ENCODE measurements around the gene PIMREG.

Gene PIMREG

GRCh38 chr17:6474906-6475305 is 30.7 kb downstream of the PIMREG start:
- Histone ChIP-seq H3K9me2 (ENCODE audit: low read depth, low read length) (no peaks in the 10 kb centered on the region), H3K27ac (ENCODE audit: low read depth, low read length, poor library complexity, severe bottlenecking) (no peak overlapping the region), H3F3A (ENCODE audit: insufficient read depth, low read length) (no peaks in the 10 kb centered on the region), H3K36me3 (ENCODE audit: insufficient read depth, low read length) (no peaks in the 10 kb centered on the region), H2AFZ (ENCODE audit: low read length) (no peak overlapping the region), H3K4me1 (ENCODE audit: insufficient read depth, low read length, severe bottlenecking) (no peaks in the 10 kb centered on the region), H3K9ac (ENCODE audit: low read length) (no peak overlapping the region), H3K27me3 (ENCODE audit: insufficient read depth, low read length) (0 out of 2 replicates have a peak, but pooled peaks cover 5% of the 10 kb centered on the region), H3K79me2 (ENCODE audit: insufficient read depth, low read length) (no peaks in the 10 kb centered on the region), H3K4me3 (ENCODE audit: low read depth, low read length, poor library complexity, severe bottlenecking) (no peak overlapping the region), H3K4me2 (ENCODE audit: low read length) (no peak overlapping the region), H4K20me1 (ENCODE audit: insufficient read depth, low read length) (no peaks in the 10 kb centered on the region), H3K9me3 (ENCODE audit: low read length) (no peaks in the 10 kb centered on the region)
- TF ChIP-seq EZH2 (IDR thresholded peaks at IDR 0.05; ENCODE audit: borderline replicate concordance, low read length) = no peak
- TF ChIP-seq, protein P1, sequence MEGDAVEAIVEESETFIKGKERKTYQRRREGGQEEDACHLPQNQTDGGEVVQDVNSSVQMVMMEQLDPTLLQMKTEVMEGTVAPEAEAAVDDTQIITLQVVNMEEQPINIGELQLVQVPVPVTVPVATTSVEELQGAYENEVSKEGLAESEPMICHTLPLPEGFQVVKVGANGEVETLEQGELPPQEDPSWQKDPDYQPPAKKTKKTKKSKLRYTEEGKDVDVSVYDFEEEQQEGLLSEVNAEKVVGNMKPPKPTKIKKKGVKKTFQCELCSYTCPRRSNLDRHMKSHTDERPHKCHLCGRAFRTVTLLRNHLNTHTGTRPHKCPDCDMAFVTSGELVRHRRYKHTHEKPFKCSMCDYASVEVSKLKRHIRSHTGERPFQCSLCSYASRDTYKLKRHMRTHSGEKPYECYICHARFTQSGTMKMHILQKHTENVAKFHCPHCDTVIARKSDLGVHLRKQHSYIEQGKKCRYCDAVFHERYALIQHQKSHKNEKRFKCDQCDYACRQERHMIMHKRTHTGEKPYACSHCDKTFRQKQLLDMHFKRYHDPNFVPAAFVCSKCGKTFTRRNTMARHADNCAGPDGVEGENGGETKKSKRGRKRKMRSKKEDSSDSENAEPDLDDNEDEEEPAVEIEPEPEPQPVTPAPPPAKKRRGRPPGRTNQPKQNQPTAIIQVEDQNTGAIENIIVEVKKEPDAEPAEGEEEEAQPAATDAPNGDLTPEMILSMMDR (IDR thresholded peaks at IDR 0.05; ENCODE audit: low read length) = no peak

DNA sequence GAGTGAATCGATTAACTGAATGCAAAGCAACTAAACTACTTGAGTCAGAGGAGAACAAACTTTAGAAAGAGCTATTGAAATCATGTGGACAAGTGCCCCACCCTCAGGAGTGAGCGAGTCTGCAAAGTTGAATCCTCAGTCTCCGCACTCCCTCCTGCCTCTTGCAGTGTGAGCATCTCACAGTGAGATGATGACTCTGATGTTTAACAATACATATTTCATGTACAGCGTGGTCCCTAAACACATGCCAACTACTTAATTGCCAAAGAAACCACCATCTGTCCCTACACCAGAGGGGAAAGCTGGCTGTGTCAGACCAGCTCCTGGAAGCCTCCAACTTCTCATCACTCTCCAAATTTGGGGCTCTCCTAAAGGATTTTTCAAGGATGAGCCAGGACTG is 31.2 kb downstream of the PIMREG start:
- H3K9me3 ChIP-seq (ENCODE audit: low read length) = no peaks in the 10 kb centered on the region
- no peaks in the 10 kb centered on the region for H4K20me1 ChIP-seq (ENCODE audit: insufficient read depth, low read length)
- no peaks in the 10 kb centered on the region for H3F3A ChIP-seq (ENCODE audit: insufficient read depth, low read length)
- no peaks in the 10 kb centered on the region for H3K36me3 ChIP-seq (ENCODE audit: insufficient read depth, low read length)
- no peaks in the 10 kb centered on the region for H3K9me2 ChIP-seq (ENCODE audit: low read depth, low read length)
- no peak overlapping the region for H3K4me3 ChIP-seq (ENCODE audit: low read depth, low read length, poor library complexity, severe bottlenecking)
- no peak overlapping the region for H3K27ac ChIP-seq (ENCODE audit: low read depth, low read length, poor library complexity, severe bottlenecking)
- no peak overlapping the region for H3K4me2 ChIP-seq (ENCODE audit: low read length)
- no peaks in the 10 kb centered on the region for H3K79me2 ChIP-seq (ENCODE audit: insufficient read depth, low read length)
- TF ChIP-seq, protein P1 (IDR thresholded peaks at IDR 0.05; ENCODE audit: low read length) = no peak
- no peak for TF ChIP-seq EZH2 (IDR thresholded peaks at IDR 0.05; ENCODE audit: borderline replicate concordance, low read length)
- no peaks in the 10 kb centered on the region for H3K4me1 ChIP-seq (ENCODE audit: insufficient read depth, low read length, severe bottlenecking)
- no peak overlapping the region for H2AFZ ChIP-seq (ENCODE audit: low read length)
- H3K27me3 ChIP-seq (ENCODE audit: insufficient read depth, low read length) = 0 out of 2 replicates have a peak, but pooled peaks cover 5% of the 10 kb centered on the region
- no peak overlapping the region for H3K9ac ChIP-seq (ENCODE audit: low read length)

- H4K20me1 ChIP-seq (ENCODE audit: insufficient read depth, low read length) = no peaks in the 10 kb centered on the region
- H3F3A ChIP-seq (ENCODE audit: insufficient read depth, low read length) = no peaks in the 10 kb centered on the region
- TF ChIP-seq EZH2 (IDR thresholded peaks at IDR 0.05; ENCODE audit: borderline replicate concordance, low read length) = no peak
- TF ChIP-seq, protein P1 (IDR thresholded peaks at IDR 0.05; ENCODE audit: low read length) = no peak
- no peak overlapping the region for H3K4me3 ChIP-seq (ENCODE audit: low read depth, low read length, poor library complexity, severe bottlenecking)
- no peaks in the 10 kb centered on the region for H3K9me2 ChIP-seq (ENCODE audit: low read depth, low read length)
- no peak overlapping the region for H3K4me2 ChIP-seq (ENCODE audit: low read length)
- H3K9me3 ChIP-seq (ENCODE audit: low read length) = no peaks in the 10 kb centered on the region
- H3K79me2 ChIP-seq (ENCODE audit: insufficient read depth, low read length) = no peaks in the 10 kb centered on the region
- 0 out of 2 replicates have a peak, but pooled peaks cover 5% of the 10 kb centered on the region for H3K27me3 ChIP-seq (ENCODE audit: insufficient read depth, low read length)
- no peak overlapping the region for H3K9ac ChIP-seq (ENCODE audit: low read length)
- H2AFZ ChIP-seq (ENCODE audit: low read length) = no peak overlapping the region
- no peak overlapping the region for H3K27ac ChIP-seq (ENCODE audit: low read depth, low read length, poor library complexity, severe bottlenecking)
- no peaks in the 10 kb centered on the region for H3K4me1 ChIP-seq (ENCODE audit: insufficient read depth, low read length, severe bottlenecking)
- H3K36me3 ChIP-seq (ENCODE audit: insufficient read depth, low read length) = no peaks in the 10 kb centered on the region
Measured at GRCh38 chr17:6476076-6476809, 32.0 kb downstream of the PIMREG start.

Measured in OCI-LY1 (cell line).